Gastrocnemius medialis (tissue), 4 donors: ENCODE measurements around the gene PDZK1IP1. TPM values are rescaled to one million over a fixed set of nuclear protein-coding genes. Genes with fewer than 3 reads are reported as not detected.

Experiments used
- ATAC-seq, 2 donors: fragments of 150-250 bp; one replicate each; pipeline ENCODE4 v1.9.1; 2016
- DNase-seq, 2 donors: peaks; one replicate each; pipeline ENCODE4 v3.0.0-alpha.2; 2019
- H3K27ac ChIP-seq, 4 donors: fragments of 200-600 bp; sonication (generic); 1 replicate in 1 of 4; 2 replicates in 3 of 4; pipeline ENCODE4 v1.5.1; 2016 to 2018; ENCODE audit warnings: mild to moderate bottlenecking in 2 of 4, moderate library complexity in 1 of 4
- H3K27me3 ChIP-seq, 3 donors: fragments of 200-600 bp; sonication (generic) in 2 of 3; 1 replicate in 1 of 3; 2 replicates in 2 of 3; pipeline versions ENCODE4 v1.5.1 to v1.6.0; 2016 to 2019; ENCODE audit warnings: mild to moderate bottlenecking in 1 of 3, moderate library complexity in 1 of 3
- H3K36me3 ChIP-seq, 2 donors: fragments of 200-600 bp; sonication (generic) in 1 of 2; one replicate each; pipeline ENCODE4 v1.5.1; 2017 to 2018
- H3K4me1 ChIP-seq, 2 donors: fragments of 200-600 bp; sonication (generic) in 1 of 2; one replicate each; pipeline ENCODE4 v1.5.1; 2016 to 2017; ENCODE audit warnings: mild to moderate bottlenecking in 2 of 2
- H3K4me3 ChIP-seq, 4 donors: fragments of 200-600 bp; sonication (generic) in 3 of 4; 1 replicate in 1 of 4; 2 replicates in 3 of 4; pipeline ENCODE4 v1.5.1; 2016 to 2019; ENCODE audit warnings: mild to moderate bottlenecking in 2 of 4
- H3K9me3 ChIP-seq, 3 donors: fragments of 200-600 bp; sonication (generic) in 2 of 3; 1 replicate in 1 of 3; 2 replicates in 2 of 3; pipeline ENCODE4 v1.5.1; 2016 to 2019
- POLR2A ChIP-seq, 2 donors: fragments of 450-650 bp; IDR thresholded peaks; one replicate each; pipeline ENCODE4 v1.6.1; 2017; ENCODE audit warnings: antibody characterized with exemption in 2 of 2, mild to moderate bottlenecking in 2 of 2, moderate library complexity in 2 of 2
- in situ Hi-C, 4 donors: fragments of 200-750 bp; cut with MboI; loops; one replicate each; pipeline versions ENCODE4 v1.15.0 to v1.8.0; 2017; ENCODE audit warnings: low sequenced_read_pairs in 4 of 4
- intact Hi-C: fragments of 100-400 bp; cut with DNase I; formaldehyde crosslinking; loops from one replicate; pipeline ENCODE4 v1.15.1; 2023; ENCODE audit warnings: low total_unique reads
- total RNA-seq, 4 donors: library from RNA; depleted of rRNA; stranded (reverse); fragments of >200 nt; gene quantifications; one replicate each; pipeline versions ENCODE4 v1.1.0 to v1.2.3, GENCODE V29; 2016
- TF ChIP-seq, protein P1 (sequence below), 5 experiments: fragments of 450-650 bp in 3 of 5; fragments of 200-600 bp in 2 of 5; sonication (generic) in 2 of 5; IDR thresholded peaks in 4 of 5; conservative IDR thresholded peaks in 1 of 5; 1 replicate in 4 of 5; 2 replicates in 1 of 5; pipeline ENCODE4 v1.5.1; 2016 to 2019; ENCODE audit warnings: antibody characterized with exemption in 5 of 5, mild to moderate bottlenecking in 3 of 5, moderate library complexity in 3 of 5

PDZK1IP1 gene
- total RNA-seq, 4 donors from 2014 or later: 1.8 to 10.9 (median 3.9) TPM; not detected in 1

DNA sequence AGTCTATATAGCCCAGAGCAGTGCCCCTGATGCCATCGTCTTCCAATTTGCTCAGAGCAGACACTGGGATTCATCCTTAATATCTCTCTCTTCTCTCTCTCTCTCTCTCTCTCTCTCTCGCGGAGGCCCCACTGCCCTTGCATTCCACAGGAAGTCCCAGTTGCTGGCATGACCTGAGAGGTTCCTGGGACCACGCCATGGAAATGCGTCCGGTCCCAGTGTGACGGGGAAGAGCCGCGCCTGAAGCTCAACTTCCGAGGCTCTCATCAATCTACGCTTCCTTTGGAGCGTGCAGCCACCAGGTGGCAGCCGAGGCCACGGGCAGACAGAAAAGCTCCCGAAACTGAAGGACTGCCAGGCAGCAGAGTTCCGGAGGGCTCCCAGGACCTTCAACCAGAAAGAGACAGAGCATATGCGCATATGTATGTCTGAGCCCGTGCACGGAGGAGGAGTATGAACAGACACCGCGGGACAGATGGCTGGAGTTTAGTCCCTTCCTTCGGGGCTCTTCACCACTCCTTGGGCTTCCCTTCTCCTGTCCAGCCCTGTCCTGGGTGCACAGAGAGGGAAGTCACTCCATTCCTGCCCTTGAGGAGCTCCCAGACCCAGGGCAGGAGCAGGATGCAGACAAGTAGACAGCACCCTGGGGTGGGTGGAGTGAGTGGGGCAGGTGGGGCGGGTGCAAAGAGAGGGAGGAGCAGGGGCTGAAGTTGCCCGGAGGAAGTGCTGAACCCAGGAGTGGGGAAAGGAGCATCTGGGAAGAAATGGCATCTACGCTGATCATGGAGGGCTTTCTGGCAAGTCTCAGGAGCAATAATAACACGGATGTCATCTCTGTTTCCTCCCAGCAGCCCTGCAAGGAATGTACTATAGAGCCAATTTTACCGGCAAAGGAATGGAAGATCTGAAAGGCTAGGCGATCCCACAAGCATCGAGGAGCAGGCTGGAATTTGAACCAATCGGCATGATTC, 10.5 kb downstream of the PDZK1IP1 start:
- H3K27ac ChIP-seq: peak overlapping the region in 2 of 4 donors; percentile 16 to 32
- ATAC-seq (peak; percentile 83 to 92), DNase-seq (peak; percentile 65 to 84)
- H3K4me3 ChIP-seq: peak overlapping the region; percentile 35 to 64 (median 50)
- H3K36me3 ChIP-seq: no peaks in the 10 kb centered on the region
- peaks cover 9 to 13% of the 10 kb centered on the region in 2 donors for H3K4me1 ChIP-seq
- intact Hi-C loops: loop anchor here (1.0 to 5.0 kb wide), 4 partner anchors 84 to 533 kb away; partner anchors contain the start of gene CMPK1
- TF ChIP-seq, protein P1, sequence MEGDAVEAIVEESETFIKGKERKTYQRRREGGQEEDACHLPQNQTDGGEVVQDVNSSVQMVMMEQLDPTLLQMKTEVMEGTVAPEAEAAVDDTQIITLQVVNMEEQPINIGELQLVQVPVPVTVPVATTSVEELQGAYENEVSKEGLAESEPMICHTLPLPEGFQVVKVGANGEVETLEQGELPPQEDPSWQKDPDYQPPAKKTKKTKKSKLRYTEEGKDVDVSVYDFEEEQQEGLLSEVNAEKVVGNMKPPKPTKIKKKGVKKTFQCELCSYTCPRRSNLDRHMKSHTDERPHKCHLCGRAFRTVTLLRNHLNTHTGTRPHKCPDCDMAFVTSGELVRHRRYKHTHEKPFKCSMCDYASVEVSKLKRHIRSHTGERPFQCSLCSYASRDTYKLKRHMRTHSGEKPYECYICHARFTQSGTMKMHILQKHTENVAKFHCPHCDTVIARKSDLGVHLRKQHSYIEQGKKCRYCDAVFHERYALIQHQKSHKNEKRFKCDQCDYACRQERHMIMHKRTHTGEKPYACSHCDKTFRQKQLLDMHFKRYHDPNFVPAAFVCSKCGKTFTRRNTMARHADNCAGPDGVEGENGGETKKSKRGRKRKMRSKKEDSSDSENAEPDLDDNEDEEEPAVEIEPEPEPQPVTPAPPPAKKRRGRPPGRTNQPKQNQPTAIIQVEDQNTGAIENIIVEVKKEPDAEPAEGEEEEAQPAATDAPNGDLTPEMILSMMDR (IDR thresholded peaks at IDR 0.05 in 4 of 5, conservative IDR thresholded peaks at IDR 0.05 in 1 of 5): peak; percentile 79 to 94 (median 88)
- TF ChIP-seq POLR2A (IDR thresholded peaks at IDR 0.05): no peak
- in situ Hi-C loops: loop anchor here (10.0 to 25.0 kb wide), 5 partner anchors 158 to 533 kb away; partner anchors contain the start of genes CMPK1 (in 2 of the 4), FOXD2 (in 1 of the 4) and FOXE3 (in 1 of the 4)
- peaks cover 0 to 9% (median 5%) of the 10 kb centered on the region in 3 donors for H3K27me3 ChIP-seq
- no peaks in the 10 kb centered on the region for H3K9me3 ChIP-seq

DNA sequence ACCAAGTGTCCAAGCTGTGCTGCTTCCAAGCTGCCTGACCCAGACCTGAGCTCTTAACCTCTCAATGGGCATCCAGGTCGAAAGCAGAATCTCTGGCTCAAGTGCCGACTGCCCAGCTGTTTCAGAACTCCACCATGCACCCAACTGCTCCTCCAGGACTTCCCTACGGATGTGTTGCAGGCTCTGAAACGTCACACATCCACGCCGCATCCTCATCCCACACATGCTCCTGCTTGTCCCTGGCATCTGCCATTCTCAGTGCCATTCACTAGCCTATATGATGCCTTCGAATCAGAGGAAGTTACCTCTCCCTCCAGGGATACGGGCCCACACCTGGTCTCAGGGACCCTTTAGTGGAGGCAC, 11.2 kb downstream of the PDZK1IP1 start:
- DNase-seq (no peak), ATAC-seq (peak in 1 of 2 donors; percentile 36)
- H3K27me3 ChIP-seq: peaks cover under 1 to 9% (median 5%) of the 10 kb centered on the region in 3 donors
- intact Hi-C loops: loop anchor here (1.0 to 5.0 kb wide), 4 partner anchors 85 to 534 kb away; partner anchors contain the start of gene CMPK1
- no peak for TF ChIP-seq POLR2A (IDR thresholded peaks at IDR 0.05)
- TF ChIP-seq, protein P1 (IDR thresholded peaks at IDR 0.05 in 4 of 5, conservative IDR thresholded peaks at IDR 0.05 in 1 of 5): no peak
- in situ Hi-C loops: loop anchor here (10.0 to 25.0 kb wide), 5 partner anchors 159 to 534 kb away; partner anchors contain the start of genes CMPK1 (in 2 of the 4), FOXD2 (in 1 of the 4) and FOXE3 (in 1 of the 4)
- no peak overlapping the region for H3K4me3 ChIP-seq
- H3K36me3 ChIP-seq: no peaks in the 10 kb centered on the region
- peak overlapping the region in 1 of 4 donors; percentile 16 for H3K27ac ChIP-seq
- no peaks in the 10 kb centered on the region for H3K9me3 ChIP-seq
- peaks cover 9 to 13% of the 10 kb centered on the region in 2 donors for H3K4me1 ChIP-seq

DNA sequence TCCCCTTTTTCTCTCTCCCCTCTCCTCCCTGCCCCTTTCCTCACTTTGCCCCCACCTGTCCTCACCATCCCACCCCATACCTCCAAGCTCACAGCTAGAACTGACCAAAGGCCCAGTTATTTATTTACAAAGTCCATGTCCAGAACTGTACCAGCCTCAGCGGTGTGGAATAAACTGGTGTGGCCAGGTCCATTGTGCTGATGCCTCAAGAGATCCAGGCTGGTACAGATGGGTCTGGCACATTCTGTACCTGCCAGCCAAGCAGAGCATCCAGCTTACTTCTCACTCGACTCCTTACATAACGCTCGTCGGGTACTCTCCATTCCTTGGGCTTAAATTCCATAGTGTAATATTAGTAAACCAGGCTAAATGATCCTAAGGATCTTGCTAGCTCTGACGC, 11.8 kb downstream of the PDZK1IP1 start:
- intact Hi-C loops (loop anchor here (5.0 kb wide), 3 partner anchors 154 to 534 kb away; partner anchors contain the start of gene CMPK1), in situ Hi-C loops (loop anchor here (10.0 to 25.0 kb wide), 5 partner anchors 159 to 534 kb away; partner anchors contain the start of genes CMPK1 (in 2 of the 4), FOXD2 (in 1 of the 4) and FOXE3 (in 1 of the 4))
- Histone ChIP-seq H3K27ac (no peak overlapping the region), H3K4me1 (peaks cover 9 to 13% of the 10 kb centered on the region in 2 donors), H3K4me3 (no peak overlapping the region), H3K36me3 (no peaks in the 10 kb centered on the region), H3K27me3 (peaks cover 5 to 9% (median 5%) of the 10 kb centered on the region in 3 donors), H3K9me3 (no peaks in the 10 kb centered on the region)
- DNase-seq: no peak
- ATAC-seq: peak in 1 of 2 donors; percentile 61
- no peak for TF ChIP-seq POLR2A (IDR thresholded peaks at IDR 0.05)
- TF ChIP-seq, protein P1 (IDR thresholded peaks at IDR 0.05 in 4 of 5, conservative IDR thresholded peaks at IDR 0.05 in 1 of 5): no peak

DNA sequence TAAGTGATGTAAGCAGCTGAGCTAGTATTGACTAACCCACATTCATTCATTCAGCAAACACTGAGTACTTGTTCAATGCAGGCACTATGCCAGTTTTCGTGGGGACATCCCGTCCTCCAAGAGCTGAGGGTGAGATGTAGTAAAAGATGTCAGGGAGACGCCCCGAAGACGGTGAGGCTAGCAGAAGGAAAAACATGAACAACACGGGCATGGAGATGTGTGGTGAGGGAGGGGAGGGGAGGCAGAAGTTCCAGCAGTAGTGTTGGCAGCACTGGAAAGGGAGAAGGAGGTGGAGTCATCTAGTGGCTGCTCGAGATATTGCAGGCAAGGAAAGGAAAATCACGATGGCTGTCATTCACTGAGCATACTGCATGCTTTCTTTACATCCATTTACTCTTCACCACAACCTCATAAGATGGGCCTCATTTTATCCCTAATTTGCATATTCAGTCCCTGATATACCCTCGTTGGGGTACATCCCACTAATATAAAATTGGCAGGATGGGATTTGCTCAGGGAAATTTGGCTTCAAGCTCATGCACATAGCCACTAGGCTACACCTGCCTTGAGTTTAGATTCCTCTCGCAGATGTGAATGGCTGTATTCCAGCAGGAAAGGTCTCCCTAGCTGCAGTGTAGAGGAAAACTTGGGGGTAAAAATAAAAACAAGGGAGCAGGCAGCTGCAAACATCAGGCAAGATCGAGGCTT, 14.5 kb downstream of the PDZK1IP1 start:
- intact Hi-C loops: loop anchor here (5.0 kb wide), 3 partner anchors 157 to 537 kb away; partner anchors contain the start of gene CMPK1
- no peak for ATAC-seq
- Histone ChIP-seq H3K4me1 (peaks cover 9 to 12% of the 10 kb centered on the region in 2 donors), H3K27ac (no peak overlapping the region), H3K27me3 (peaks cover 0 to 5% (median 0%) of the 10 kb centered on the region in 3 donors), H3K9me3 (no peaks in the 10 kb centered on the region), H3K4me3 (no peak overlapping the region), H3K36me3 (no peaks in the 10 kb centered on the region)
- no peak for DNase-seq
- TF ChIP-seq POLR2A (IDR thresholded peaks at IDR 0.05): no peak
- TF ChIP-seq, protein P1 (IDR thresholded peaks at IDR 0.05 in 4 of 5, conservative IDR thresholded peaks at IDR 0.05 in 1 of 5): peak; percentile 74 to 90 (median 85)
- in situ Hi-C loops: loop anchor here (10.0 to 25.0 kb wide), 5 partner anchors 162 to 537 kb away; partner anchors contain the start of genes CMPK1 (in 2 of the 4), FOXD2 (in 1 of the 4) and FOXE3 (in 1 of the 4)
